ENCODE data around the gene SUCO.

Gene SUCO

DNA sequence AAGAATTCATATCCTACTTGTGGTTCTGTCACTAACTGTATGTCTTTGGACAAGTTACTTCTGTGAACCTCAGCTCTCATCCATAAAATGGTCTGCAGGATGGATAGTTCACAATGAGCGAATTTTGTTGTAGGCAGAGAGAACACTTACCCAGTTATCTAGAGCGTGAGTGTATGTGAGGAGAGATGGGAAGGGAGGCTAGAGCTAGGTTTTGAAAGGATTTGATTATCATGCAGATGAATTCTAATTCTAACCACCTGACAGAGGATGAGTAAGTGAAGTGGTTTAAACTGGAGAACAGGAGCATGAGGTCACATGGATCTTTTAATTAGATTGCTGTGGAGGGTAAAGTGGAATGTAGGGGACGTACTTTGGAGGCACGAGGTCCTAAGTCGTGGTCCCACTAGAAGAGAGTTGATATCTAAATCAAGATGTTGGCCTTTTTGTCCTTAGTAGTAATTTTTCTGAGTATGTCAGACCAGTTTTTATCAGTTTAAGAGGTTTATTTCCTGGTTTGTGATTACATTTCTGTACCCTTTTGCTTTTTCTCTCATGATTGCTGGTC lies 5.0 kb downstream of the SUCO start:
- TF ChIP-seq, protein P1, sequence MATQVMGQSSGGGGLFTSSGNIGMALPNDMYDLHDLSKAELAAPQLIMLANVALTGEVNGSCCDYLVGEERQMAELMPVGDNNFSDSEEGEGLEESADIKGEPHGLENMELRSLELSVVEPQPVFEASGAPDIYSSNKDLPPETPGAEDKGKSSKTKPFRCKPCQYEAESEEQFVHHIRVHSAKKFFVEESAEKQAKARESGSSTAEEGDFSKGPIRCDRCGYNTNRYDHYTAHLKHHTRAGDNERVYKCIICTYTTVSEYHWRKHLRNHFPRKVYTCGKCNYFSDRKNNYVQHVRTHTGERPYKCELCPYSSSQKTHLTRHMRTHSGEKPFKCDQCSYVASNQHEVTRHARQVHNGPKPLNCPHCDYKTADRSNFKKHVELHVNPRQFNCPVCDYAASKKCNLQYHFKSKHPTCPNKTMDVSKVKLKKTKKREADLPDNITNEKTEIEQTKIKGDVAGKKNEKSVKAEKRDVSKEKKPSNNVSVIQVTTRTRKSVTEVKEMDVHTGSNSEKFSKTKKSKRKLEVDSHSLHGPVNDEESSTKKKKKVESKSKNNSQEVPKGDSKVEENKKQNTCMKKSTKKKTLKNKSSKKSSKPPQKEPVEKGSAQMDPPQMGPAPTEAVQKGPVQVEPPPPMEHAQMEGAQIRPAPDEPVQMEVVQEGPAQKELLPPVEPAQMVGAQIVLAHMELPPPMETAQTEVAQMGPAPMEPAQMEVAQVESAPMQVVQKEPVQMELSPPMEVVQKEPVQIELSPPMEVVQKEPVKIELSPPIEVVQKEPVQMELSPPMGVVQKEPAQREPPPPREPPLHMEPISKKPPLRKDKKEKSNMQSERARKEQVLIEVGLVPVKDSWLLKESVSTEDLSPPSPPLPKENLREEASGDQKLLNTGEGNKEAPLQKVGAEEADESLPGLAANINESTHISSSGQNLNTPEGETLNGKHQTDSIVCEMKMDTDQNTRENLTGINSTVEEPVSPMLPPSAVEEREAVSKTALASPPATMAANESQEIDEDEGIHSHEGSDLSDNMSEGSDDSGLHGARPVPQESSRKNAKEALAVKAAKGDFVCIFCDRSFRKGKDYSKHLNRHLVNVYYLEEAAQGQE (IDR thresholded peaks at IDR 0.05; ENCODE audit: low read depth) = no peak
- TF ChIP-seq NFIC (IDR thresholded peaks at IDR 0.05) (no peak), CREB1 (IDR thresholded peaks at IDR 0.05; ENCODE audit: low read depth) (no peak), TAF1 (IDR thresholded peaks at IDR 0.05; ENCODE audit: low read depth) (no peak), TCF12 (IDR thresholded peaks at IDR 0.05; ENCODE audit: low read depth) (no peak), FOXM1 (IDR thresholded peaks at IDR 0.05; ENCODE audit: borderline replicate concordance, low read depth) (no peak), RAD21 (IDR thresholded peaks at IDR 0.05; ENCODE audit: low read depth) (no peak), CEBPB (IDR thresholded peaks at IDR 0.05) (no peak), ZBTB7A (IDR thresholded peaks at IDR 0.05; ENCODE audit: low read depth) (no peak), YY1 (IDR thresholded peaks at IDR 0.05; ENCODE audit: low read depth) (no peak), EP300 (IDR thresholded peaks at IDR 0.05; ENCODE audit: borderline replicate concordance) (no peak), EGR1 (IDR thresholded peaks at IDR 0.05) (no peak), TEAD4 (IDR thresholded peaks at IDR 0.05) (no peak)
- TF ChIP-seq, protein P2, sequence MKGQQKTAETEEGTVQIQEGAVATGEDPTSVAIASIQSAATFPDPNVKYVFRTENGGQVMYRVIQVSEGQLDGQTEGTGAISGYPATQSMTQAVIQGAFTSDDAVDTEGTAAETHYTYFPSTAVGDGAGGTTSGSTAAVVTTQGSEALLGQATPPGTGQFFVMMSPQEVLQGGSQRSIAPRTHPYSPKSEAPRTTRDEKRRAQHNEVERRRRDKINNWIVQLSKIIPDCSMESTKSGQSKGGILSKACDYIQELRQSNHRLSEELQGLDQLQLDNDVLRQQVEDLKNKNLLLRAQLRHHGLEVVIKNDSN (IDR thresholded peaks at IDR 0.05) = no peak
- TF ChIP-seq, protein P3, sequence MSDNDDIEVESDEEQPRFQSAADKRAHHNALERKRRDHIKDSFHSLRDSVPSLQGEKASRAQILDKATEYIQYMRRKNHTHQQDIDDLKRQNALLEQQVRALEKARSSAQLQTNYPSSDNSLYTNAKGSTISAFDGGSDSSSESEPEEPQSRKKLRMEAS (IDR thresholded peaks at IDR 0.05) = no peak

DNA sequence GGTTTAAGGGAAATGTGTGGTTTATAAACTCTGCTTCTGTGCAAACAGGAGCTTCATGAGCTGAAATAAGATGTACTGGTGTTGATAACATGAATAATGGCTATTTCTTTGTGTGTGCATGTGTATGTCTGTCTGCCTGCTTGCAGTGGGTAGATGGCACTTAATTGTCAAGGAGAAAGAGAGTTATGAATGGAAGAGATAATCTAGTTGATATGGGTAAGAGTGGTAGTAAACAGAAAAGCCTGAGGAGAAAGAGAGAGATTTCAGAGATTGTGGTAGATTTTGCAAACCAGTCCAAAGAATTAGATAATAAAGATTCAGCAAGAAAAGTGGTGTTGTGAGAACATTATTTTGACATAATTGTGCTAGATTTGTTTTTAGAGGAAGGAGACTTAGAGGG lies 7.7 kb downstream of the SUCO start:
- no peak for TF ChIP-seq CEBPB (IDR thresholded peaks at IDR 0.05)
- TF ChIP-seq FOXM1 (IDR thresholded peaks at IDR 0.05; ENCODE audit: borderline replicate concordance, low read depth) = no peak
- TF ChIP-seq, protein P2 (IDR thresholded peaks at IDR 0.05) = no peak
- TF ChIP-seq TEAD4 (IDR thresholded peaks at IDR 0.05) = no peak
- no peak for TF ChIP-seq EGR1 (IDR thresholded peaks at IDR 0.05)
- TF ChIP-seq RAD21 (IDR thresholded peaks at IDR 0.05; ENCODE audit: low read depth) = no peak
- TF ChIP-seq CREB1 (IDR thresholded peaks at IDR 0.05; ENCODE audit: low read depth) = no peak

DNA sequence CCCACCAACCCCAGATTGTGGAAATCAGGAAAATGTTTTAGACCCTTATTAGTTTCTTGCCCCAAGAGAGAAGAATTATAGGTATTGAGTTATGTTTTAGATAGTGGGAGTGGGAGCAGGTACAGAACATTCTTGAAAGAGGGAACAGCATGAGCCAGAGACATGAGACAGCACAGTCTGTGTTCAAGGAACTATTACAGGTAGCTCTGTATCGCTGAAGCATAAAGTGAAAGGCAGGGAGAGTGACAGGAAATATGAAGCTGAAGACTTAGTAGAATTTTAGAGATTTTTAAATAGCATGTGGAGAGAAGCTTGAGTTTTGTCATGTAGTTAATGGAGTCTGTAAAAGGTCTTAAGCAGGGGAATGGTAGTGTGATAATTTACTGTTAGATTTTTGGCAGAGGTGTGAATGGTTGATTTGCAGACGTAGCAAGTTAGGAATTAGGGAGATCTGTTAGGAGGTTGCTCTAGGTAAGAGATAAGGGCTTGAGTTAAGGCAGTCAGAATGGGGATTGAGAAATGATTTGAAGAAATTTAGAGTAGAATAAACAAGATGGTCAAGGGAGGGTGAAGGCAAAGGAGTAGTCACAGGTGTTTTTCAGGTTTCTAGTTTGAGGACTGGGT lies 11.6 kb downstream of the SUCO start:
- TF ChIP-seq CEBPB (IDR thresholded peaks at IDR 0.05) = no peak
- no peak for TF ChIP-seq CREB1 (IDR thresholded peaks at IDR 0.05; ENCODE audit: low read depth)
- TF ChIP-seq TEAD4 (IDR thresholded peaks at IDR 0.05) = no peak
- TF ChIP-seq ZBTB7A (IDR thresholded peaks at IDR 0.05; ENCODE audit: low read depth) = no peak
- no peak for TF ChIP-seq YY1 (IDR thresholded peaks at IDR 0.05; ENCODE audit: low read depth)
- TF ChIP-seq EGR1 (IDR thresholded peaks at IDR 0.05) = no peak
- TF ChIP-seq, protein P2 (IDR thresholded peaks at IDR 0.05) = no peak
- TF ChIP-seq NFIC (IDR thresholded peaks at IDR 0.05) = no peak
- TF ChIP-seq, protein P1 (IDR thresholded peaks at IDR 0.05; ENCODE audit: low read depth) = no peak
- no peak for TF ChIP-seq EP300 (IDR thresholded peaks at IDR 0.05; ENCODE audit: borderline replicate concordance)
- no peak for TF ChIP-seq TAF1 (IDR thresholded peaks at IDR 0.05; ENCODE audit: low read depth)
- TF ChIP-seq TCF12 (IDR thresholded peaks at IDR 0.05; ENCODE audit: low read depth) = no peak
- no peak for TF ChIP-seq FOXM1 (IDR thresholded peaks at IDR 0.05; ENCODE audit: borderline replicate concordance, low read depth)

DNA sequence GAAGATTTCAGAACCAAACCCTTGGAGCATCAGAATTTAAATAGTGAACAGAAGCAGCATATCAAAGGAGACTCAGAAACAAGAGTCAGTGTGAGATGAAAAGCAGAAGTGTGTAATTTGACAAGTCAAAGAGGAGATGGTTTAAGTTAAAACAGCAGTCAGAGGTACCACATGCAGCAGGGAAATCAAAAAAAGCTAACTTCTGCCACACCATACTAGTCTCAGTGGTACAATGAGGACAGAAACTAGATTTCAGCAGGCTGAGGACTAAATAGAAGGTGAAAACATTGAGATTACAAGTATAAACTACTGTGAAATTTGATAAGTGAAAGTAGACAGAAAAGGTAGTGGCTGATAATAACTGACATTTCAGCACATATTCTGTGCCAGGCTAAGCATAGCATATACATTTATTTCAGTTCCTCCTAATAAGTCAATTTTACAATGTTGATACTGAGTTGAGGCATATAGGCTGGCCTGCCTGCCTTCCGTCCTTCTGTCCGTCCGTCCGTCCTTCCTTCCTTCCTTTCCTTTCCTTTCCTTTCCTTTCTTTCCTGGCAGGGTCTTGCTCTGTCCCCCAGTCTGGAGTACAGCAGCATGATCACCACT lies 12.6 kb downstream of the SUCO start:
- TF ChIP-seq TAF1 (IDR thresholded peaks at IDR 0.05; ENCODE audit: low read depth) = no peak
- TF ChIP-seq, protein P3 (IDR thresholded peaks at IDR 0.05) = no peak

GRCh38 chr1:172547071-172547470 lies 14.1 kb downstream of the SUCO start:
- TF ChIP-seq TCF12 (IDR thresholded peaks at IDR 0.05; ENCODE audit: low read depth) (no peak), ZBTB7A (IDR thresholded peaks at IDR 0.05; ENCODE audit: low read depth) (no peak), TEAD4 (IDR thresholded peaks at IDR 0.05) (no peak), NFIC (IDR thresholded peaks at IDR 0.05) (no peak), CEBPB (IDR thresholded peaks at IDR 0.05) (no peak), CREB1 (IDR thresholded peaks at IDR 0.05; ENCODE audit: low read depth) (no peak), FOXM1 (IDR thresholded peaks at IDR 0.05; ENCODE audit: borderline replicate concordance, low read depth) (no peak)
- TF ChIP-seq, protein P2 (IDR thresholded peaks at IDR 0.05) = no peak
- TF ChIP-seq, protein P3 (IDR thresholded peaks at IDR 0.05) = no peak
